ENCODE results near the gene FADS2.

Gene FADS2

DNA sequence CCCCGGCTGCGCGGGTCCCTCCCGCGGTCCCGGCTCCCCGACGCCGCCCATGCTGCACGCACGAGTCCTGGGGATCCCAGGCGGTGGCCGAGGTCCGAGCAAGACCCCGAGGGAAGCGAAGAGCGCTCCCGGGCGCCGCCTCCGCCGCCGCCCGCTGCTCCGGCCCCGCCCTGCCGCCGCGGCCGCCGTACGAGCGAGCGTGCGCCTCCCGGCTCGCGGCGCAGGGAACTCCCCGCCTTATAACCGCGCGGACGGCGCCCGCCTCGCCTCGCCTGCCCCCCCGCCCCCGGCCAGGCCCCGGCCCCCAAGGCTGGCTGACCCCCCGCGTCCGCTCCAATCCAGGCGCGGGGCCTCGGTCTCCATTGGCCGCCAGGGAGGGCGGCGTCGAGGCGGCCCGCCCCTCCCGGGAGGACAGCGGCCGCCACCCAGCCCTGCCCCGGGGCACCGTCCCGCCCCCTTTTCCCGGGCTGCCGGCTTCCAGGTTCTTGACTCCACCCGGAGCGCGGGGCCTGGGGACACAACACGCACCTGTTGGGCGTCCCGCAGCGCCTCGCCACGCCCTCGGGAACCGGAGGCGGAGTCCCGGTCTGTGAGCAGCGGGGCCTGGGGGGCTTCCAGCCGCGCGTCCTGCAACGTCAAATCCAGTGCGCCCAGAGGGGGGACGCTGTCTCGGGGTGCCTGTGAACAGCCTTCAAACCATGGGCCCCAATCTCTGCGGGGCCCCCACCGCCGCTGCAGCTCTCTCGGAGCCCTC, 63.4 kb downstream of the FADS2 start, which contains the start of gene FADS3:
TSS of gene FADS3 (minus strand) at position 215 of the 754 bp plus-strand sequence. CDS start at position 51, 164 bp downstream.
- DNase-seq, result peak; percentile 65

DNA sequence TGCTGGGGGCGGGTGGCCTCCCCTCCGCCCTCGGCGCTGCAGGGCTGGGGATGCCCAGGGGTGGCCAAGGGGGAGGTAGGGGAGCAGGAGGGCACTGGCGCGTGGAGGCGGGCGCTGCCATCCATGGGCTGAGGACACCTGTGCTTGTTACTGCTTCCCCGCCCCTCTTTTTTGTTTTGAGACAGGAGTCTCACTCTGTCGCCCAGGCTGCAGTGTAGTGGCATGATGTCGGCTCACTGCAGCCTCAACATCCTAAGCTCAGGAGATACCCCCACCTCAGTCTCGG, 63.9 kb downstream of the FADS2 start:
- no peak for DNase-seq

DNA sequence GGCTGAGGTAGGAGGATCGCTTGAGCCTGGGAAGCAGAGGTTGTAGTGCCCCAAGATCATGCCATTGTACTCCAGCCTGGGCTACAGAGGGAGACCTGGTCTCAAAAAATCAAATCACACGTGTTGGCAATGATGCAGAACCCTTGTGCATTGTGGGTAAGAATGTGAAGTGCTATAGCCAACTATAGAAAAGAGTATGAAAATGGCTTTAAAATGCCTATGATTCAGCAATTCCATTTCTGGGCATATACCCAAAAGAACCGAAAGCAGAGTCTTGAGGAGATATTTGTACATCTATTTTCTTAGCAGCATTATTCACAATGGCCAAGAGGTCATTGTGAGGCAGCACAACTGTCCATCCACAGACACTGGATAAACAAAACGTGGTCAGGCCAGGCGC, 65.9 kb downstream of the FADS2 start:
- DNase-seq, result no peak

DNA sequence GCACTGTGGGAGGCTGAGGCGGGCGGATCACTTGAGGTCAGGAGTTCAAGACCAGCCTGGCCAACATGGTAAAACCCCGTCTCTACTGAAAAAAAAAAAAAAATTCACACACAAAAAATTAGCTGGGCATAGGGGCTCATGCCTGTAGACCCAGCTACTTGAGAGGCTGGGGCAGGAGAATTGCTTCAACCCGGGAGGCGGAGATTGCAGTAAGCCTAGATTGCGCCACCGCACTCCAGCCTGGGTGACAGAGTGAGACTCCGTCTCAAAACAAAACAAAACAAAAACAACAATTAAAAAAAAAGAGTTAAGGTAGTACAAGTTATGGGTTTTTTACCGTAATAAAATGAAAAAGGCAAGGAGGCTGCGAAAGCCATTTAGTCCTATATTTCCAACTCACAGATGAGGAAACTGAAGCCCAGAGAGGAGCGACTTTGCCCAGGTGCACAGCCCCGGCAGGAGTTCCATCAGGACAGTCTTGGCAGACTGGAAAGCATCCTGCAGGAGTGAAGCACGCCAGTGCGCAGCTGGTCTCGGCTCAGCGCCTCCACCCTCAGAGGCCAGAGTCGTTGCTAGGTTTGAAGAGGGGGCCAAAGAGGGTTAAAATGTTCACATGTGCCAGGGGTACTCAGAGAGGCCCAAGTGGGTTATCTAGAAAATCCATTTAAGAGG, 67.1 kb downstream of the FADS2 start:
- DNase-seq, result no peak

DNA sequence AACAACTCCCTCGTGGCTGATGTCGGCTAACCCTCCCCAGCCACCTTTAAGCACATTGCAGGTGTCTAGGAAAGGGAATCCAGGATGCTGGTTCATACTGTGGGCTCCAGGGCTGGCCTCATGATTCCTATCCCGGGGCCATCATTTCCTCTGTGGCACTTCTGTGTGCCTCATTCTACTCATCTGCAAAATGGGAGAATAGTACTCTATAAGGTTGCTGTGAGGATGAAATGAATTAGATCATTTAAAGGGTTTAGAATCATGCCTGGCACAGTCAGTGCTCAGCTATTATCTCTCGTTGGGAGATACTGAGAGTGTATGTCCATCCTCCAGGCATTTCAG, 67.6 kb downstream of the FADS2 start:
- DNase-seq, result no peak

DNA sequence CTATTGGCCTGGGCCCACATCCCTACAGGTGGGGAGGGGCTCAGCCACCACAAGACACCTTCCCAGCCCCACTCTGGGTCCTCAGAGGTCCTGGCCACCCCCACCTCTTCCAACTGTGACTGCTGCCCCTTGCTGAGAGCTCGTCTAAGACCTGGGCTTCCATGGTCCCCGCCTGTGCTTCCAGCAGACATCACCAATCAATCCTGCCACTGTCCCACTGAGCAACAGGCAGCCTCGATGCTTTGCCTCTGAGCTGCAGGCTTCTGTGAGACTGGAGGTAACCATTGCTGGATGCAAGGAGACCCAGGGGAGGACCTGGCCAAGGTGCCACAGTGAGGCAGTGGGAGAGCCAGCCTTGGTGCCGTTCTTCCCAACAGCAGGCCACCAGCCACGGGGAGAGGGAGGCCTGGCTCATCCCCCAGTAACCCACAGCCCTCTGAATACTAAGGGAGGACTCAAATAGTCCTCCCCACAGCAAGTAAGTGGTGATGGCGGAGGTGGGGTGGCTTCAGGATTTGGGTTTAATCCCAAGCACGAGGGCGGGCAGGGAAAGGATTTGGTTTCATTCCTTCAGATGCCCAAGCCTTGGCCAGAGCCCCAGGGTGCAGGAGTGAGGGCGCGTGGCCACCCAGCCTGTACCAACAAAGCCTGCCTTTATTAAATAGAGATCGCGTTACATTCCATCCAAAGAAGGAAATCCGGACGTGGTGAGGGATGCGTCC, 68.7 kb downstream of the FADS2 start:
- DNase-seq, result no peak

DNA sequence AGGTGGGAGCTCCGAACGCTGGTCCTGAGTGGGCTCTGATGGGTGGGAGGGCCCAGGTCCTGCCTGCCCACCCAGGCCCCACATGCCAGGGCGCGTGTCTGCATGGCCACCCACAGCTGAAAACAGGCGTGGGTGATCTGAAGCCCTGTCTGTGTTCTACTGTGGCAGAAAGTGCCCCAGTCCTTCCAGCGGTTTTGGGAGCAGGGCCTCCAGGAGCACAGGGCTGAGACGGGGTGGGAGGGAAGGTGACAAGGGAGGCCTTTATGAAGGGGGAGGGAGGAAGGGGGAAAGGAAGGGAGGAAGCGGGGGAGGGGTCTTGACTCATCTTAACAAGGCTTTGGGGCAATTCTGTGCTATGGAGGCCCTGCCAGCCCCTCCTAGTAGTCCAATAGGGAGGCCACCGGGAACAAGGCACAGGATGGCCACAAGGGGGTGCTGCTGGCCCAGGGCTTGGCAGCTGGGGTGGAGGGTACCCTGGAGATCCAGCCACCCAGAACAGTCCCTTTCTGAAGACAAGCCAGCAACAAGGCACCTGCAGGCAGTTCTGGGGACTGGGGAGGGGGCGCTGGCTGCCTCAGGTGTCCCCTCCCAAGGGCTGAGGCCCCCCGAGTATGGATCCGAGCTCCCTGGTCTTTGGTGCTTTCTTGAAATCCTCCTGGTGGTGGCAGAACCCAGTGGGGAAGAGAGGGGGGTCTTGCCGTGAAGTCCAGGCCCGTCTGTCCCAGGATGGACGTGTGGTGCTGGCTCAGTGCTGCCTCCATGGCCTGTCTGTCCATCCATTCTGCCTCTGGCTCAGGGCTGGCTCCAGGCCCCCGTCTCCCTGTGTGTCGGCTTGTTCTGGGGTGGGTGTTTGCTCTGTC, 69.5 kb downstream of the FADS2 start:
- DNase-seq, result peak; percentile 66

DNA sequence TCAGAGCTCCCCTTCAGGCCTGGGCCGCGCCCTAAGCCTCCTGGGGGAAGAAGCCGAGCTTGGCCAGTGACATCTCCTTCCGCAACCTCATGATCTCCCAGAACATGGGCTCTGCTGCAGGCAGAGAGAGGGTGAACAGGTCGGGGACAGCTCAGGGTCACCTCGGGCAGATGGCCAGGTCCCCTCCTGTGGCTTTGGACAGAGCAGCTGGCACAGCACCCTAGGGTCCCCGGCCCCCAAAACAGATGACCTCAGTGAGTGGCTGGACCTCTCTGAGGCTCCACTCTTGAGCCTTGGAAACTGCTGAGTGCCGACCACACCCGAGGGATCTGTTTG, 70.1 kb downstream of the FADS2 start:
- DNase-seq, result no peak

DNA sequence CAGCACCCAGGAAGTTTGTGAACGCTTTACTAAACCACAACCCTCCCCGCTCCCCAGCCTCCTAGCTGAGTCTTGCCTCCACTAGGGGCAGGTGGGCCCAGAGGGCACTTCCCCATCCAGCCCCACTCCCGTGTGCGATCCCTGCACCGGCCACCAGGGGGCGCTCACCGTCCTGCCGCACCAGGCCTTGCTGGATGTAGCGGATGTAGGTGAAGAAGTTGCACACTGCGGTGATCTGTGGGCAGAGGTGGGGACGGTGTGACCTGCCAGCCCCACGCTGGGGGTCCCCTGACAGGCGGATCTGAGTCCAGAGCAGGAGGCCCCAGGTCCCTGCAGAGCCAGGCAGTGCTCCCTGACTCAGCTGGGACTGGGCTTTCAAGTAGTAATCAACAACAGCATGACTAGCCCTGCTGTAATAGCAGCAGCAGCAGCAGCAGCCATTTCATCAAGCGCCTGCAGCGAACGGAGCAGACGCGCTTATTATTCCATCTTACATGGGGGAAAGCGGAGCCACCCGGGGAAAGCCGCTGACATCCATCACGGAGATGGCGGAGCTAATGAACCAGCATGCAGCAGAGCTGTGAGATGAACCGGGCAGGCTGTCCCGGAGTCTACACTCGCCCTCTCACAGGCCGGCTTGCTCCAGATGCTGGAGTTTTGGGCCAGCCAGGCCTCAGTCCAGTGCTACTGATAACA, 71.2 kb downstream of the FADS2 start:
- DNase-seq, result peak; percentile 70

DNA sequence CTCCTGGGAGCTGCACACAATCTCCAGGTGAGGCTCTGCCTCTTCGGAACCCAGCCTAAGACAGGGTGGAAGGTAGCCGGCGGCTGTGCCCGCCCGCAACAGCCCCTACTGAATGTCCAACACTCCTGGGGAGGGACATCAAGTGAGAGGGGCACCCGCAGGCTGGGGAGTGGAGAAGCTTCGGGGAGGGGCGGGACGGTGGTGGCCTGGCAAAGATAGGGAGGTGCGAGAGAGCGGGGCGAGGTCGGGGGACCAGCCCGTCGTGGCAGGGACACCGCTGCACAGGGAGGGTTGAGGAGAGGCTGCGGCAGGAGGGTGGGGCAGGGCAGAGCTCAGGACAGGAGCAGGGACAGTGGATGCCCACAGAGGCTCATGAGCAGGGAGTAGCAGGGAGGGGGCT, 72.2 kb downstream of the FADS2 start:
- no peak for DNase-seq

DNA sequence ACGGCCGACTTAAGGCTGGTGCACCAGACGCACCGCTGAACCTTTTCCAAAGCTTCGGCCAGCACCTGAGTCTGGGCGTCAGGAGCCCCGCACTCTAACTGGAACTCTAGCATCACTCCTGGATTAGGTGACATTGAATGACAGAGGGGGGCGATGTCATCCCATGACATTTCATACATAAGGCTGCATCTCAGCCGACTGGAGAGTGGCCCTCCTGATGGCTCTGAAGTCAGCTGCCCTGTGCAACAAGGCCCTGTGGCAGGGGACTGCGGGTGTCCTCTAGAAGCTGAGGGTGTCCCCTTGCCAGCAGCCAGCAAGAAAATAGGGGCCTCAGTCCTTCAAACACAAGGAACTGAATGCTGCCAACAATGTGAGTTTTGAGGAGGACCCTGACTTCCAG, 73.3 kb downstream of the FADS2 start:
- DNase-seq, result no peak

DNA sequence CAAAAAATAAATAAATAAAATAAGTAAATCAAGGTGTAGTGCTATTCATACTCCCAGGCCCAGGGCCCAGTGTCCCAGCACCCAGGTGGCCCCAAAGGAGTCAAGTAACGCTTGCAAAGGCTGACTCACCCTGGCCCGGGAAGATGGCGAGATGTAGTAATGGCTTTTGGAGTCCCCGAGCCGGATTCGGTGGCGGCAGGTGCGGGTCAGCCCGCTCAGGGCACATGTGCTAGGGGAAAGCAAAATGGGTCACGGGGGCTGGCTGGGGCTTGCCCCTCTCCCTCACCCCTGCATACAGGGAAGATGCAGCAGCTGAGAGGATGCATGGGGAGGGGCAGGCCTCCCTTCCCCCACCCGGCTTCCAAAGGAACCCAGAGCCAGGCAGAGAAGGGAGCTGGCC, 74.2 kb downstream of the FADS2 start:
- no peak for DNase-seq

DNA sequence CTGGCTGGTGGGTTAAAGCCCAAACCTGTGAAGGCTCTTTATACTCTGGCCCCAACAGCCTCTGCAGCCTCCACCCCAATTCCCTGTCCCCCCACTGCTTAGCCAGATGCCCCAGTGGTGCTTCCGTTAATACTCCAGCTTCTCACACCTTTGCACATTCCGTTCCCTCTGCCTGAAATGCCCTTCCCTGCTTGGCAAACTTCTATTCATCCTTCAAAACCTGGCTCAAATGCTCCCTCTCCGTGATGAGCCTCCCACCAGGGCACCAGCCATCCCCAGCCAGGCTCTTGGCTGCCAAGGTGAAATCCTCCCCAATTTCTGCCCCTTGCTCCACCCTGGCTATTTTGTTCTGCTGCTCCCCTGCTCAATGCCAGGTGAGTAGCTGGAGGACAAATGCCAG, 75.7 kb downstream of the FADS2 start:
- no peak for DNase-seq

DNA sequence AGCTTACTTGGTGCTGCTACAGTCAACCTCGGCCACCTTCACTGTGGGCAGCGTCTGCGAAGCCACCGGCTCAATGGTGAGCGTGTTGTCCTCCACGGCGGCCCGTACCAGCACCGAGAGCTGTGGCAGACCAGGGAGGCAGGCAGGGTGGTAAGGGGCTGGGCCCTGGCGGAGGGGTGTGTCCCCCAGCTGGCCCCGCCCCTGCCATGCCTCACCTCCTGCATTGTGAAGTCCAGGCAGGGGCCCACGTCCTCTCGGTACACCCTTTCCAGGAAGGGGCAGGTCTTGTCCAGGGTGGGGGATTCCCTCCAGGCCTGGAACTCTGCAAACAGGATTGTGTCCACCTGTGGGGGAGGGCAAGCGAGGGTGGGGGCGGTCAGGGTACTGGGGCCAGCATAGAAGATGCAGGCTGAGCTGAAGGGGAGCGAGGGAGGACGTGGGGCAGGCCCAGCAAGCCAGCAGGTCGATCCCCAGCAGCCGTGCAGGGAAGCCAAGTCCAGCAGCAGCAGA, 76.5 kb downstream of the FADS2 start:
- no peak for DNase-seq

DNA sequence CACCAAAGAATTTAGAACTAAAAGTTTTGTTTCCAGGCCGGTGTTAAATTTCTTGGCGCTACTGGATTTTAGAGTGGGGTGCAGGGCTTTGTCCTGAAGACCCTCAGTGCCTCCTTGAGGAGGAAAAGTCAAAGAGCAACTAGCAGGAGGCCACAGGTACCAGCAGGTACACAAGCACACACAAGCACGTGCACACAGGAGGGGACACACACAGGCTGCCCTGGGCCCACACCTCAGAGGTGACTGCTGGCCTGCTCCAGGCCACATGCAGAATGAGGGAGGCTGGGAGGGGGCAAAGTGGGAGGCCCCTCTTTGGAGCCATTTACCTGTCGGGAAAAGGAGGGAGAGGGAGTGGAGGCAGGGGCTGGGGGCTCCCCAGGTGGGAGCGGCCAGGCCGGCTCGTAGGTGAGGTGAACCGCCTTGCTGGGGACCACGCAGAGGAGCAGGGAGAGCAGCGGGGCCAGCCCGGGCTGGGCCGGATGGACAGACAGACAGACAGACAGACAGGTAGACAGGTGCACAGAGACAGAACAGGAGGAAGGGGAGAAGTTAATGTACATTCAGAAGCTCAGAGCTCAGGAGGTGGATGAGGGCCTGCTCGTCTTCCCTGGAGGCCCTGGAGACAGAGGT, 77.1 kb downstream of the FADS2 start:
- no peak for DNase-seq

DNA sequence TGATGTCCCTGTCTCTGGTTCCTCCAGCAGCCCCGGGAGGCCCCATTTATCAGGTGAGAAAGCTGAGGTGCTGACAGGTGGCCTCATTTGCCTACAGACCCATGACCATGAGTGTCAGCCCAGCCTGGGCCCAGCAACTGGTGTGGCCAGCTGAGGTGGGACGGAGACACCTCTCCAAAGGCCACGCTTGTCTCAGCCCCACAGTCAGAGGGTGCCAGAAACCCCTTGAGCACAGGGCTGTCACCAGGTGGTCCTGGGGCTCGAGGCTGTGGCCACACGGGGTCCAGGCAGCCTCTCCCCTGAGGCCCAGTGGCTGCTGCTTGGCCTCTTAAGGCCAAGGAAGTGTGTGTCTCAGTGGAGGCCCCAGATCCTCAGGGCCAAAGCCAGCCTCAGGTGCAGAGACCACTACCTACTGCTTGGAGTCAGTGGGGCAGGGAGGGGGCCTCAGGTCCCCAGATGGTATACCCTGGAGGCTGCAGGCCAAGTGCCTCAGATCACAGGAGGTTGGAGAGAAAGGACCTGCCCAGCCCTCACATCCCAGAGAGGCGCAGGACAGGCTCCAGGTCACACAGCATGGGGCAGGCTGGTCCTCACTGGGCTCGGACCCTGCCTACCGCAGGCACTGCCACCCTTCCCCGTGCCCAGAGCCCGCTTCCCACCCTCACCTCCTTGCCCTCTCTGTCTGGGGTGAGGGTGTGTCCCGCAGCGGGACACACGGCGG, 77.9 kb downstream of the FADS2 start:
- no peak for DNase-seq

DNA sequence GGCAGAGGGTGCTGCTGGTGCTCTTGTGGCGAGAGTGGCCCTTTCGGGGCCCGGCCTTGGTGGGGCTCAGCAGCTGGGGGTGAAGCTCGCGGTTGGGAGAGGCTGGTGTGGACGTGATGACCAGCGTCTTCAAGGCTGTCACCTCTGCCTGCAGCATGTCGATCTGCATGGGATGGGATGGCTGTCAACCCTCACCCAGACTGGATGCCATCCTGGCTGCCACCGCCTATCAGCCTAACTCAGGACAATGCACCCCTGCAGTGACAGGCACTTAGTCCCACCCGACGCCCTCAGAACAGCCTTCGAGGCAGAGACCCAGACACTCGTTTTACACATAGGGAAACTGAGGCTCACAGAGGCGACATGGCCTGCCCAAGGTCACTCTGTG, 78.4 kb downstream of the FADS2 start:
- no peak for DNase-seq

DNA sequence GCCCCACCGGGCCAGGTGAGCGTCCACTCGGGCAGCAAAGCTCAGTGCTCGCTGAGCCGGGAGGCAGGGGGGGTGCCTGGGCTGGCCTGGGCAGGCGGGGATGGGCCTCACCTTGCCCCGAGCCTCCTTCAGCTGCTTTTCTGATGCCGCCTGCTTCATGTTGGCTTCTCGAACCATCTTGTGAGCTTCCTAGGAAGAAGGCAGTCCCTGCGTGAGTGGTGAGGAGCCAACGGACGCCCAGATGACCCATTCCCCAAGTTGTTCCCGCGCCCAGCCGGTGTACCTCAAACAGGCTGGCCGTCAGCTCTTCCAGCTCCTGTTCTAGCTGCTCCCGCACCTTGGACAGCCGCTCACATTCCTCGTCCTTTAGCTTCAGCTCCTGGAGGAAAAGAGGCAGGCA, 79.2 kb downstream of the FADS2 start:
- no peak for DNase-seq

DNA sequence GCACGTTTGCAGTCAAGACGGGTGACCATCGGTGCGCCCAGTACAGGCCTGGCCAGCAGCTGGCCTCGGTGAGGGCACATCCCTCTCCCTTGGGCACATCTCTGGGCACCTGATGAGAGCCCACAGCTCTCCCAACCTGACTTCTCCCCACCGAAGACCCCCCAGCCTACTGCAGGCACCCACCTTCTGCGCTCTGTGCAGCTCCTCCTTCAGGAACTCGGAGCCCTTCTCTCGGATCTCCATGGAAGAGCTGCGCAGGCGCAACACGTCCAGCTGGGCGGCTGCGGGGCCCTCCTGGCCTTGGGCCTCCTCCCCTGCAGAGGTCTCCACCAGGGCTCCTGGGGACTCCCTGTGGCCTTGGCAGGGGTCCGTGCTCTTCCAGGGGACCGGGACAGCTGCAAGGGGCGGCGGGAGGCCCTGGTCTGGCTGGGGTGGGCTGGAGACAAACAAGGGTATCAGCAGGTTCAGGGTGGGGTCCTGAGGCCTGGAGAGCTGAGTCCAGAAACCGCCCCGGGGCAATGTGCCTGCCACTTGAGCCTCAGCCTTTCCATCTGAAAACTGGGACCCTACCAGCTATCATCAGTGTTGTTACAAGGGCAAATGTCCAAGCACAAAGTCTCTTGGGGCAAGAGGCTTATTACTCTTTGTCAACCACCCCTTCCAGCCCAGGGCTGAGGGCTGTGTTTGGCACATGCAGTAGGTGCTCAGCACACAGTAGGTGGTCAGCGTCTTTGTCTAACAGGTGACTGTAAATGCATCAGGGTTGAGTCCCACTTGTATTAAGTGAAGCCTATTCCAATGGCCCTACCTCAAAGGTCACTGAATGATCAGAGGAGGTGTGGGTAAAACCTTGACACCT, 80.0 kb downstream of the FADS2 start:
- no peak for DNase-seq

DNA sequence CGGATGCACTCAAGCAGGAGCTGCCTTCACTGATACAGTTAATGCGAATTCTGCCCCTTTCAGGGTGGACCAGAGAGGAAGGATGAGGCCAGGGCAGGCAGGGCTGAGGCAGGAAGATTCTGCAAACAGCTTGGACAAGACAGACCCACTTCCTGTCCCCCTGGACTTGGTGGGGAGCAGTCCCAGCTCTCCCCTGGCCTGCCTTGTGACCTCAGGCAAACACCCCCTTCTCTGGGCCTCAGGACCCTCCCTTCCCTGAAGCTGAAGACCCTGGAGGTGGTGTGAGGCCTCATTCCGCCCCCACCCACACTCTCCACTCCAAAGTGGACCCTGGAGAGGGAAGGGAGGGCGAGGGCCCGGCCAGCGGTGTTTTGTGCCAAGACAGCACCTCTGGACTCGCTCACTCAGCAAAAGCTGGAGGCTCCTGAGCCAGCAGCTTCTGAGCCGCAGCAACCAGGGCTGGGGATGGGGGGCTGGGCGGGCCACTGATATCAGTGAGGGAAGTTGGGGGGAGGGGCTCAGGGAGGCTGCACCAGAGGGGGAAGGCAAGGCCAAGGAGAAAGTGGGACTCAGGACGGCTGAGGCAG, 80.7 kb downstream of the FADS2 start:
- no peak for DNase-seq
